ENCODE data around the gene NEU4. TPM values are rescaled to one million over a fixed set of nuclear protein-coding genes. Genes with fewer than 3 reads are reported as not detected.

Gene NEU4
- total RNA-seq, 1 donor = 8.5 TPM

DNA sequence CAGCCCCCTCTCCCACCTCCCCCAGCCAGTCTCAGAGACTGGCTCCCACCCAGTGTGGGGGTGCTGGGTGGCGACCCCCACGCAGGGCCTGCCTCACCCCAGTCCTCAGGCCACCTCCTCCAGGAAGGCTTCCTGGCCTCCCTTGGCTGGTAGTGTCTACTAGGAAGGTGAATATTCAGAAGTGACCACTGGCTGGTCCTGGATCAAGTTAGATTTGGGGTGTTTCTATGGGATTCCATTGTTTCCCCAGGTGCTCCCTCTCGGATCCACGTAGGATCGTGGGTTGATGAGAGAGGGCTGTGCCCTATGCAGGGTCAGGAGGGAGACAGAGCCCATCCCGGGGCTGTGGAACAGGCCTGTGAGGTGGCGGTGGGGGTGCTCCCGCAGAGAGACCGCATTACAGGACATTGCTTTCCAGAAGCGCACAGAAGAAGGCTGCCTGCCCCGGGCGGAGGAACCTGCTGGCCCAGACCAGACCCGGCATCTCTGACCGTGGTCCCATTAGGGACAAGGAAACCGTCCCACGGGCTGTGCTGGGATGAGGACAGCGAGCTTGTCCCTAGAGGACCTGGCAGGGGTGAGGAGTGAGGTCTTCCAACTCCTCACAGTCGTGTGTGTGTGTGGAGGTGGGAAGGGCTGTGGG lies 46.4 kb downstream of the NEU4 start:
- Histone ChIP-seq H3K27me3 (ENCODE audit: insufficient read depth, low read length) (no peaks in the 10 kb centered on the region), H3K4me3 (ENCODE audit: low read length) (no peak overlapping the region), H3K4me1 (ENCODE audit: insufficient read depth, low read length) (peaks cover 14% of the 10 kb centered on the region), H3K9me3 (ENCODE audit: low read depth, low read length) (no peaks in the 10 kb centered on the region)

DNA sequence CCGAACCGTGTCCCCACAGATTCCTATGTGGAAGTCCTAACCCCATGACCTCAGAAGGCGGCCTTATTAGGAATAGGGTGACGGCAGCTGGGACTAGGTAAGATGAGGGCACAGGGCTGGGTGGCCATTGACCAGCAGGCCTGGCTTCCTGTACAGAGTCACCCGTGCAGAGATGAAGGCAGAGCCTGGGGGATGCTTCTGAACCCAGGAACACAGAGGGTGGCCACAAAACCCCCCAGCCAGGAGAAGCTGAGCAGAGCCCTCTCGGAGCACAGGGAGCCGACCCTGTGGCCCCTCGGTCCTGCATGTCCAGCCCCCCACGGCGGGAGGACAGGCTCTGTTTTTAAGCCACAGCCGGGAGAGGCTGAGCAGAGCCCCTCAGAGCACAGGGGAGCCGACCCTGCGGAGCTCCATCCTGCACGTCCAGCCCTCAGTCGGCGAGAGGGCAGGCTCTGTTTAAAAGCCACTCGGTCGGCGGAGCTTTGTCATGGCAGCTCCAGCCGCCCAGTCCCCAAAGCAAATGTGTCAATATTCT lies 47.0 kb downstream of the NEU4 start:
- no peaks in the 10 kb centered on the region for H3K9me3 ChIP-seq (ENCODE audit: low read depth, low read length)
- no peak overlapping the region for H3K4me3 ChIP-seq (ENCODE audit: low read length)
- H3K4me1 ChIP-seq (ENCODE audit: insufficient read depth, low read length) = peaks cover 19% of the 10 kb centered on the region
- H3K27me3 ChIP-seq (ENCODE audit: insufficient read depth, low read length) = no peaks in the 10 kb centered on the region

DNA sequence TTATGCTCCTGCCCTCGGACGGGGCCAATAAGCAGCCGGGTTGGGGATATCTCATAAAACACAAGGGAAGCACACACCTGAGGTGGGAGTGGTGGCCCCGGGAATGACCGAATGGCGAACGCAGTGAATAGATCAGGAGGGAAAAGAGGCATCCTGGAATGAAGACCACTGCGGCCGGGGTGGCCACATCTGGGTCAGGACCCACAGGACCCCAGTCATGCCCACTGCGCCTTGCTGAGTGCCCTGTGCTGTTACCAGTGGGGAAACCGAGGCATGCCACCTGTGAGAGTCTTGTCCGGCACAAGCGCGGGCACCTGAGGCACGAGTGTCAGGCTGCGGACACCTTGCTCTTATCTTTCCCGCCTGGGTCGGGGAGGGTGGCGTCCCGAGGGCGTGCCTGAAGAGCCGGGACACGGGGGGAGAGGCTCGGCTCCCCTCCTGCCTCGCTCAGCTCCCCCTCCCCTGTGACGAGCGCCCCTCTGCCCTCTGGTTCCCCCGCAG lies 48.1 kb downstream of the NEU4 start:
- H3K4me1 ChIP-seq (ENCODE audit: insufficient read depth, low read length) = peaks cover 19% of the 10 kb centered on the region

DNA sequence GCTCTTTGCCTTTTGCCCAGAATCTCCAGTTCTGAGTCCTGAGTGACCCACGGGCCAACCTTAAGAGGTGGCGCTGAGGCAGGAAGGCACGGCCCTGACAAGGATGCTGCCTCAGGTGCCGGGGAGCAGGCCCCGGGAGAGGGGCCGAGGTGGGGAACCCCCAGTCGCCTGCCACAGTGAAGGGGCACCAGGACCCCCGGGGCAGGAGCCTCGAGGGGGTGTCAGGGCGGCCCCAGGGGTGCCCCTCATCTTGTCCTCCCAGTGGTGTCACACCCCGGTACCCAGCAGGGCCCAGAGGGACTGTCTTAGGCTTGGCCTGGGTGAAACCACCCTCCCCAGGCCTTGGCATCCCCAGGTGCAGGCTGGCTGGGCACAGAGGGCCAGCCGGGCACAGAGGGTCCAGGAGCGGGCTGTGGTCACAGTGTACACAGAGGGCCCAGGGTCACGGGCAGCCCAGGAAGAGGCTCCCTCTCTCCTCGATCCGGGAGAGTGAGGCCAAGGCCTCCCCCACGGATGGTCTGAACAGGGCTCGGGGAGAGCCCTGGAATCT lies 48.7 kb downstream of the NEU4 start:
- H3K9me3 ChIP-seq (ENCODE audit: low read depth, low read length) = no peaks in the 10 kb centered on the region
- H3K4me1 ChIP-seq (ENCODE audit: insufficient read depth, low read length) = peaks cover 19% of the 10 kb centered on the region
- H3K4me3 ChIP-seq (ENCODE audit: low read length) = no peak overlapping the region
- peaks cover 4% of the 10 kb centered on the region for H3K27me3 ChIP-seq (ENCODE audit: insufficient read depth, low read length)

More for the DNA sequence above, 48.1 kb downstream of the NEU4 start:
- peaks cover under 1% of the 10 kb centered on the region for H3K27me3 ChIP-seq (ENCODE audit: insufficient read depth, low read length)
- H3K9me3 ChIP-seq (ENCODE audit: low read depth, low read length) = no peaks in the 10 kb centered on the region
- H3K4me3 ChIP-seq (ENCODE audit: low read length) = no peak overlapping the region

DNA sequence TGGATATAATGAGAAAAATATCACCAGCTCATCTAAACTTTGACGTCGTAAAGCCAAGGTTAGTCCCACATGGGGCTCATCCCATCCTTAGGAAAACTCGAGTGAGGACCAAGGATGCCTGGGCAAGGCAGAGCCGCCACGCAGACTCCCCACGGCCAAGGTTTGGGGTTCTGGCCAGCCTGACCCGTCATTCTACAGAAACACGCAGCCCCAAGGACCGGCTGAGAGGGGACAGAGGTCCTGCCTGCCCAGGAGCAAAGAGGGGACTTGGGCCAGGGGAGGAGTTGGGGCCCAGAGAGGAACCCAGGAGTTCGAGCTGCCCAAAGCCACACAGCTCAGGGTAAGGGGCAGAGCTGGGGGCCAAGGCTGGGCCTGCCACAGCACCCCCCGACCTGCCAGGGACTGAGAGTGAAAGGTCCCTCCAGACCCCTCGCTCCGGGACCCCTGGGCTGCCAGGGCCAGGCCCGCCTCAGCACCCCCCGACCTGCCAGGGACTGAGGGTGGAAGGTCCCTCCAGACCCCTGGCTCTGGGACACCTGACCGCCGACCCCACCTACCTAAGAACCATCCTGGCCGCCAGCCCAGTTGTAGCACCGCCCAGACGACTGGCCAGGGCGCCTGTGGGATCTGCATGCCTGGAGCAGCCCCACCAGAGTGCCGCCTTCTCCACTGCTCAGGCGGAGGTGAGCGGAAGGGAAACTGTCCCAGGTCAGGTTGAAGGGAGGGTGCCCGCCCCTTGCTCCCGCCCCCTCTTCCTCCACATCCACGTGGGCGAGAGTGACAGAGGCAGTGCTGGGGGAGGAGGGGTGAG lies 49.4 kb downstream of the NEU4 start, which contains the start of gene PDCD1:
Gene PDCD1, minus strand, starts transcription at position 689 of the 811 bp plus-strand sequence. Its CDS starts 56 bp downstream, at position 633.
- H3K4me1 ChIP-seq (ENCODE audit: insufficient read depth, low read length) = peaks cover 24% of the 10 kb centered on the region

DNA sequence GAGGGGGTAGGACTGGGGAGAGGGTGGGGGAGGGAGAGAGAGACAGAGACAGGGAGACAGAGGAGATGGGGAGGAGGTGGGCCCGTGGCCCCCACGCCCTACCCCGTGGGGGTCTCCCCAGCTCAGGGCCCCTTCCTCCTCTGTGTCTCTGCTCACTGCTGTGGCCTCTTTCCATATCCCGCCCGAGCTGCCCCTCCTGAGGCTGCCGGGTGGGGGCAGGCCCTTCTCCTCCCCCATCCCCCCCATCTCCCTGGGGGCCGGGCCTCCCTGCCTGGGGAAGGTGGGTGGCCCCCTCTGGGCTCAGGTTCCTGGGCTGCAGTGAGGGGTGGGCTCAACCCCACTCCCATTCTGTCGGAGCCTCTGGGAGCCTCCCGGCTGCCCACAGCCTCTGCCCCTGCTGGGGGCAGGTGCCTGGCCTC lies 50.0 kb downstream of the NEU4 start:
- H3K27me3 ChIP-seq (ENCODE audit: insufficient read depth, low read length) = peaks cover 15% of the 10 kb centered on the region
- H3K4me3 ChIP-seq (ENCODE audit: low read length) = no peak overlapping the region
- no peaks in the 10 kb centered on the region for H3K9me3 ChIP-seq (ENCODE audit: low read depth, low read length)
- H3K4me1 ChIP-seq (ENCODE audit: insufficient read depth, low read length) = peaks cover 27% of the 10 kb centered on the region

More for the DNA sequence above, 49.4 kb downstream of the NEU4 start, which contains the start of gene PDCD1:
- peaks cover 11% of the 10 kb centered on the region for H3K27me3 ChIP-seq (ENCODE audit: insufficient read depth, low read length)
- peak within 1 kb of the TSS; percentile 20 for H3K4me3 ChIP-seq (ENCODE audit: low read length)
- no peaks in the 10 kb centered on the region for H3K9me3 ChIP-seq (ENCODE audit: low read depth, low read length)

DNA sequence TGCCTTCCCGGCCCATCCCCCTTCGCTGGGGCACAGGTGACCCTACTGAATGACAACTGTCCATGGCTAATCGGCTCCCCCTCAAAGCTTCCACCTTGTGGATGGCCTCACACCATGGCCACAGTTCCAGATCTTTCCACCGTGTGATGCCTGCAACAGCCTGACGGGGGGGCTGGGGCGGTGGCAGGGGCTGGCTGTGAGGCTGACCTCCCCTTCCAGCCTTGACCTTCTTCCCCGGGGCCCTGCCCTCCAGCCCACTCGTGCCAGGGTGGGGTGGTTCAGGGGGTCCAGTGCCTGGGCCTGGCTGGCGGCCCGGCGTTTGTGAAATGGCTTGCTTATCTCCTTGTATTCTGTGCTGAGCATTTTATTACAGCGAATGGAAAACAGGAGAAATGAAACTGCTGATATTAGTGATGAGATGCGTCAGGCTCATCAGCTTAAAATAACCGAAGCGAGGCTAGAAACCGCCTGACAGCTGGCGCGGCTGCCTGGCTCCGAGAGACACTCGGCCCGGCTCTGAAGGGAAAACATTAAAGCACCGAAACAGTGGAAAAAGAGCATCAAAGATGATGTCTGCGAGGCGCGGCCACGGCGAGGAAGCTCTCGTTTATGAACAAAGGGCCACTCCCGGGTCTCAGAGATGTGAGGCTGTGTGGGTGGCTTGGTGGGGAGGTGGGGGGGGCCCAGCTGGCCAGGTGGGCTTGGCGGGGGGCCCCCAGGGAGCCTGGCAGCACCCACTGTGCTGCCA lies 50.6 kb downstream of the NEU4 start:
- peaks cover 31% of the 10 kb centered on the region for H3K4me1 ChIP-seq (ENCODE audit: insufficient read depth, low read length)
- no peak overlapping the region for H3K4me3 ChIP-seq (ENCODE audit: low read length)
- H3K27me3 ChIP-seq (ENCODE audit: insufficient read depth, low read length) = peaks cover 20% of the 10 kb centered on the region
- no peaks in the 10 kb centered on the region for H3K9me3 ChIP-seq (ENCODE audit: low read depth, low read length)

DNA sequence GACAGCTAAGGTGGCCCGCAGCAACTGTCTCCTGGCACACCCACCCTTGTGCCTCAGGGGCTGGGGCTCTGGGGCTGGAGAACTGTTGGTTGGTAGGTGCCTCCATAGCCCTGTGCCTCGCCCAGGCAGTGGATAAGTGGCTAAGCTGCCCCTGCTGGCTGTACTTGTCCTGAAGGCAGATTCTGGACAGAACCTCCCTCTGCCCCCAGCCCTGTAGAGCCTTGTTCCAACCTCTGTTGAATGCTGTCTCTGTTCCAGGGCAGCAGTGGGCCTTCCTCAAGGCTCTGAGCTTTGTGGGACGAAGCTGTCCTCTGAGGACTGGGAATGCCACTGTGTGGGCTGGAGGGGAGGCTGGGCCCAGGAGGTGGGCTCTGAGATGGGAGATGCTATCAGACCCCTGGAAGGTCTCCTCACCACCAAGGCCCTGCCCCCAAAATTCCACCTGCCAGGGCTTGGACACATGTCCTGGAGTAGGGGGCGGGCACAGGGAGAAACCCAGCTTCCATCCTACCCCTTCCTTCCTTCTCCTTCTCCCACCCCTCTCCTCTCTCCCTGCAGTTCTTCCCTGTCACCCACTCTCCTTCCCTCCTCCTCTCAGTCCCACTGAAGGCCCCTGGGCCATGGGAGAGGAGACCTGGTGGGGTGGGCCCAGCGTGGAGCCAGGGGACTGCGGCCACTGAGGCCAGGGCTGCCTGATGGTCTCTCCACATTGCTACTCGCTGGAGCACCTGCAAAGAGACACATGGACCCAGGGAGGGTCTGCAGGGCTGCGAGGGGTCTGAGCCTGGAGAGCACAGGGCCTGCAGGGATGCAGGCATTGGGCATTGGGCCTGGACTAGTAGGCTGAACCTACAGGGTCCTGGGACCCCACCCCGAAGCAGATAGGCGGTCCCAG lies 51.4 kb downstream of the NEU4 start:
- H3K4me1 ChIP-seq (ENCODE audit: insufficient read depth, low read length) = peaks cover 35% of the 10 kb centered on the region
- H3K27me3 ChIP-seq (ENCODE audit: insufficient read depth, low read length) = peaks cover 26% of the 10 kb centered on the region
- H3K4me3 ChIP-seq (ENCODE audit: low read length) = no peak overlapping the region
- H3K9me3 ChIP-seq (ENCODE audit: low read depth, low read length) = no peaks in the 10 kb centered on the region

DNA sequence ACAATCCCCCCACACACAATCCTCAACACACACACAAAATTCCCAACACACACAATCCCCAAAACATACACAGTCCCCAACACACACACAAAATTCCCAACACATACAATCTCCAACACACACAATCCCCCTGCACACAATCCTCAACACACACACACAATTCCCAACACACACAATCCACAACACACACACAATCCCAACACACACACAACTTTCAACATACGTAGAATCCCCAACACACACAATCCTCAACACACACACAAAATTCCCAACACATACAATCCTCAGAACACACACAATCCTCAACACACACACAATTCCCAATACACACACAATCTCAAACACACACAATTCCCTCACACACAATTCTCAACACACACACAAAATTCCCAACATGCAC lies 52.3 kb downstream of the NEU4 start:
- Histone ChIP-seq H3K27me3 (ENCODE audit: insufficient read depth, low read length) (peaks cover 30% of the 10 kb centered on the region), H3K9me3 (ENCODE audit: low read depth, low read length) (no peaks in the 10 kb centered on the region), H3K4me3 (ENCODE audit: low read length) (no peak overlapping the region), H3K4me1 (ENCODE audit: insufficient read depth, low read length) (peaks cover 35% of the 10 kb centered on the region)

DNA sequence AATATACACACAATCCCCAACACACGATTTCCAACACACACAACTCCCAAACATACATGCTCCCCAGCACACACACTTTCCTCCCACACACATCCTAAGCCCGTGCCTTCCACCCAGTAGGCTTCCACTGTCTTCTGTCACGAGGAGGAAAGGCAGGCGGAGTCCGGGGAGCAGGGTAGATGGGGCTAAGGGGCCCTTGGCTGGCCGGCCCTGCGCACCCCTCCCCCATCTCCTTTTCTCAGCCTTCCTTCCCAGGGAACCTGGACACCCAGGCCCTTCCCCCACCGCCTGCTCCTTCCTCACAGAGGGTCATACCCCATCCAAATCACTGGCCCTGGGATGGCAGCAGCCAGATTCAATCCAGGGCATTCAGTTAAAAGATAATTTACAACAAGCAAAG lies 53.1 kb downstream of the NEU4 start:
- Histone ChIP-seq H3K4me1 (ENCODE audit: insufficient read depth, low read length) (peaks cover 44% of the 10 kb centered on the region), H3K9me3 (ENCODE audit: low read depth, low read length) (no peaks in the 10 kb centered on the region), H3K4me3 (ENCODE audit: low read length) (no peak overlapping the region), H3K27me3 (ENCODE audit: insufficient read depth, low read length) (peaks cover 30% of the 10 kb centered on the region)

DNA sequence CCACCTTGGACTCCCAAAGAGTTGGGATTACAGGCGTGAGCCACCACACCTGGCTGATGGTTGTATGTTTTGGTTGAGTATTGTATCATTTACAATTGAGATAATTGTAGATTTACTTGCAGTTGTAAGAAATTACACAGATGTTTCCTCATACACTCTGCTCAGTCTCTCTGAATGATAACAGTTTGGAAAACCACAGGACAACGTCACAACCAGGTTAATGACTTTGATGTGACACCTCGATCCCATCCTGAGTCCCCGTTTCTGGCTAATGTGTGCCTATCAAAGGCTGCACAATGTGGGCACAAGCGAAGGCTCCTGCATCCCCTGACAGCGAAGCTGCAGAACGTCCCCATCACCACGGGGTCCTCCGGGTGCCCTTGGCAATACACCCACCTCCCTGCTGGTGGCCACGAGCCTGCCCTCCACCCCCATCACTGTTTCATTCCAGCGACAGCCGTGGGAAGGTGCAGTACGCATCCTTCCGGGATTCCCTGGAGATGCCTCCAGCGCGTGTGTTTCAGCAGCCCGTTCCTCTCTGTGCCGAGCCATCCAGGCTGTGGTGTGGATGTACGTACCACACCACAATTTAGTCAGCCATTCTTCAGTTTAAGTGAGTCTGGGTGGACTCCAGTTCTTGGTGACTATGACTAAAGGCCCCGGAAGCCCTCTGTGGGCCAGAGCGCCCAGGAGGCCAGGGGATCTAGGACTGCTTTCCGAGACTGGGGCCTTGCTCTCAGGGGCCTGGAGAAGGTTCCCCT lies 54.0 kb downstream of the NEU4 start:
- Histone ChIP-seq H3K4me1 (ENCODE audit: insufficient read depth, low read length) (peaks cover 52% of the 10 kb centered on the region), H3K4me3 (ENCODE audit: low read length) (no peak overlapping the region), H3K27me3 (ENCODE audit: insufficient read depth, low read length) (peaks cover 30% of the 10 kb centered on the region)

DNA sequence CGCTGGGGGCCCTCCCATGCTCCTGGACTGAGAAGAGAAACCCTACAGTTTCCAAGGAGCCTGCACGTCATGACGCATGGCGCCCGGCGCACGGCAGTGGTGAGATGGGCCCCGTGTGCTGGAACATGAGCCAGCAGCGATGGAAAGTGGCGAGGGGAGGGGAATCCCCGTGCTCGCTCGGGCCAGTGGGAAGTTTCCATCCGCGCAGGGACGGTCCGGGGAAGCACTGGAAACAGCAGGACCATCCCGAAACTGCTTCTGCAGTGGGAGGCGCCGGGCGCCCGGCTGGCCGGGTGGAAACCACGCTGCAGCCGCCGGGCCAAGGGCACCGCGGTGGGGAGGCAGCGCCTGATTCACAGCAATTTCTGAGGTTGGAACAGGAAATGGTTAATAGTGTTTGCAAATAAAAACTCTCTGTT lies 54.6 kb downstream of the NEU4 start:
- Histone ChIP-seq H3K4me1 (ENCODE audit: insufficient read depth, low read length) (peaks cover 56% of the 10 kb centered on the region), H3K27me3 (ENCODE audit: insufficient read depth, low read length) (peaks cover 30% of the 10 kb centered on the region), H3K4me3 (ENCODE audit: low read length) (no peak overlapping the region), H3K9me3 (ENCODE audit: low read depth, low read length) (no peaks in the 10 kb centered on the region)

More for the DNA sequence above, 54.0 kb downstream of the NEU4 start:
- no peaks in the 10 kb centered on the region for H3K9me3 ChIP-seq (ENCODE audit: low read depth, low read length)

DNA sequence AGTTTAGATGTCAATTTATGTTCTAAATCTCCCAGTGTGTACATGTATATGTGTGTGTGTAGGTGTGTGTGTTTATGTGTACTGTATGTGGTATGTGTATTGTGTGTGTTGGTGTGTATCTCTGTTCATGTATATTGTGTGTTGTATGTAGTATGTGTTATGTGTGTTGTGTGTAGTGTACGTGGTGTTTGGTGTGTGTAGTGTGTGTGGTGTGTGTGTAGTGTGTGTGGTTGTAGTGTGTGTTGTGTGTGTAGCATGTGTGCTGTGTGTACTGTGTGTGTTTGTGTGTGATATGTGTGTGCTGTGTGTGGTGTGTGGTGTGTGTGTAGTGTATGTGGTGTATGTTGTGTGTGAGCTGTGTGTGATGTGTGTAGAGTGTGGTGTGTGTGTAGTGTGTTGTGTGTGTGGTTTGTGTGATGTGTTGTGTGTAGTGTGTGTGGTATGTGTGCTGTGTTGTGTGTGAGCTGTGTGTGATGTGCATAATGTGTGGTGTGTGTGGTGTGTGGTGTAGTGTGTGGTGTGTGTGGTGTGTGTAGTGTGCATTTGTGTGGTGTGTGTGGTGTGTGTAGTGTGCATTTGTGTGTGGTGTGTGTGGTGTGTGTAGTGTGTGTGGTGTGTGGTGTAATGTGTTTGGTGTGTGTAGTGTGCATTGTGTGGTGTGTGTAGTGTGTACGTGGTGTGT lies 55.3 kb downstream of the NEU4 start:
- peaks cover 55% of the 10 kb centered on the region for H3K4me1 ChIP-seq (ENCODE audit: insufficient read depth, low read length)
- no peak overlapping the region for H3K4me3 ChIP-seq (ENCODE audit: low read length)
- peaks cover 30% of the 10 kb centered on the region for H3K27me3 ChIP-seq (ENCODE audit: insufficient read depth, low read length)
- no peaks in the 10 kb centered on the region for H3K9me3 ChIP-seq (ENCODE audit: low read depth, low read length)
